HTERT RPE-1 (cell line): ENCODE results near the gene HNRNPA1.
"Not testable (repeated sequence)": the region's sequence is repeated elsewhere in the genome, so short reads cannot be mapped to it uniquely, and the experiment has no call there.

ENCODE experiments used
- in situ Hi-C: fragments of 300-500 bp; cut with MboI; formaldehyde crosslinking; loops from 4 replicates; pipeline ENCODE4 v1.14.3; 2020; ENCODE audit warnings: low sequenced_read_pairs

HNRNPA1 gene

GRCh38 chr12:54296393-54297099 lies 16.0 kb downstream of the HNRNPA1 start:
- in situ Hi-C loops = no loop called here

DNA sequence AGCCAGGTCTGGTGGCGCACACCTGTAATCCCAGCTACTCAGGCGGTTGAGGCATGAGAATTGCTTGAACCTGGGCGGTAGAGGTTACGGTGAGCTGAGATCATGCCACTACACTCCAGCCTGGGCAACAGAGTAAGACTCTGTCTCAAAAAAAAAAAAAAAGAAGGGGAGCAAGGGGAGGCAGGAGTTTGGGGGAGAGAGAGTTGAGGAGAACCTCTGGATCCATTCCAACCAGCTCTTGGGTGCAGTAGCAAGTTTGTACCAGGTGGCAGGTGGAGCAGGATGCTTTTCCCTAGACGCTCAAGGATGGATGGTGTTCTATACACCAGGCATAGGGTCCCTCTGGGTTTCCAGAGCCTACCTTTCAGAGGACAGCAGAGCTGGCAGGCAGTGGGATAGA lies 18.4 kb downstream of the HNRNPA1 start:
- in situ Hi-C loops = no loop called here

DNA sequence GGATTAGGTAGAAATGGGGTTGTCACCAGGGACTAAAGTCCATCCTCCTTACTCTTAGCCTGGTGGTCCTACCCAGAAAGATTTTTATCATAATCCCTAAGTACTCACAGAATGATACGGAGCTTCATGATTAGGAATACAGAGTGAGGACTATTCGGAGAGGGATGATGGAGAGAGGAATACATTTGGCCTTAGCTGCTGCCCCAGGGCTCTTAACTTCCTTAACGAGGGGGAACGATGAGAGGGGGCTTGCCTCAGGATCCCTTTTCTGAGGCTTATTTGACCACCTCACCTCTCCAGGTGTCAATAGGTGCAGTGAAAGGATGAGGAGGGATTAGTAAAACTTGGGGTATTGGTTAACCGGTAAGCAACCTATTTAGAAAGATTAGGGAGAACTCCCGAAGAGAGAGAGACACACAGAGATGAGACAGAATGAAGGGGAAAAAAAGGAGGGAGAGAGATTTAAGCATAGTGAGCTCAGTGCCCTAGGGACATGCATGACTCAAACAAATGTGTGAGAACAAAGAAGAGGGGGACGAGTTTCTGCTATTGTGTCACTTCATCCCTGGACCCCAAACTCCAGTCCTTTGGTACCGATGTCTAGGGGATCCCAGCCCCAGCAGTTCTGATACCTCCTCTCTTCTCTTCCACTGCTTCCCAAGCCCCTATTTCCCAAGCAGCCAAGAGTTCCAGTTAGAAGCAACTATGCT lies 19.1 kb downstream of the HNRNPA1 start:
- in situ Hi-C loops = no loop called here

GRCh38 chr12:54300225-54300731 lies 19.8 kb downstream of the HNRNPA1 start:
- in situ Hi-C loops = no loop called here

DNA sequence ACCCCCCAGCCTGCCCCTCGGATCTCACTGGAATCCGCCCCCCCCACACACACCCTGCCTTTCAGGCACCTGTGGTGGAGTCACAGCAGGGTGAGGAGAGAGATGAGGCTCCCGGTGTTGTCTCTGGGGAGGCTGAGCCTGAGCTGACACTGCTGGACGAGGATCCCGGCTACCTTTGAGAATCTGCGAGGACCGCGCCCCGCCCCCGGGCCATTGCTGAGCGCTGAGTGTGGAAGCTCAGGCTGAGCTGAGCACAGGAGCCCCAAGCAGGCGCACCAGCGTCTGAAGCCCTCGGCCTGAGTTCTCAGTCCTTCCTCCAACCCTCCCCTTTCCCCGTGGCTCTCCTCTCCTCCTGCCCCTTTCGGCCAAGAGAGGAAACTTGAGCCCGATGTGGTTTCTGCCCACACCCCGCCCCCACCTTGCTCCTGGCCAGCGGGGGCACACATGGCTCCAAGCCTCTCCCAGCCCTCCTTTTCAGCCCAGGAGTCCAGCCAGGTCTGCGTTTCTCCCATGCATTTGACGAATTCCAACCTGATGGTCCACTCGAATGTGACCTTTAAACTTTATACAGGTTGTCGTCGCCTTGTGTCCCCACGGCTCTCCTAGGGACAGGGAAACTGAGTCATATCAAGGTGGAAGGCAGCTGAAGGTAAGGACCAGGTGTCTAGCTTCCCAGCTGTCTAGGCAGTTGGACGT lies 20.4 kb downstream of the HNRNPA1 start, which contains the start of gene NFE2:
Gene NFE2, minus strand, starts transcription at position 284 of the 696 bp plus-strand sequence. CDS start 5,767 bp downstream, outside the sequence.
- in situ Hi-C loops = no loop called here

- in situ Hi-C loops = no loop called here
These were observed 21.0 kb downstream of the HNRNPA1 start for GRCh38 chr12:54301428-54302048.

DNA sequence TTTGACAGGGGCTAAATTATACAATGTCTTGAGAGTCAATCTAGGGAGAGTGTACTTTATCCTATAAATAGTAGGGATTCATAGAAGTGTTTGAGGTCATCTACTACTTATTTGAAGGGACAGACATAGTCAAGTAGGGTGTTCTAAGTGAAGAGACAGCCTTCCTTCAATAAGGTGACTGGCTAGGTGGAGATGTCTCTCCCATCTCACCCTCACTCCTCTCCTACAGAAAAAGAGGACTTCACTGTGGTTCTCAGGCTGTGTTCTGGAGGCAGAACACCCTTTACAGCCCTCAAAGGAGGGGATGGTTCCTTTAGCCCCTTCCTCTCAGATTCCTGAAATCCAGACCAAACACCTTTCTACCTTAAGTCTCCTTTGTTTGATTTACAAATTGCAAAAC lies 23.1 kb downstream of the HNRNPA1 start:
- in situ Hi-C loops = no loop called here

DNA sequence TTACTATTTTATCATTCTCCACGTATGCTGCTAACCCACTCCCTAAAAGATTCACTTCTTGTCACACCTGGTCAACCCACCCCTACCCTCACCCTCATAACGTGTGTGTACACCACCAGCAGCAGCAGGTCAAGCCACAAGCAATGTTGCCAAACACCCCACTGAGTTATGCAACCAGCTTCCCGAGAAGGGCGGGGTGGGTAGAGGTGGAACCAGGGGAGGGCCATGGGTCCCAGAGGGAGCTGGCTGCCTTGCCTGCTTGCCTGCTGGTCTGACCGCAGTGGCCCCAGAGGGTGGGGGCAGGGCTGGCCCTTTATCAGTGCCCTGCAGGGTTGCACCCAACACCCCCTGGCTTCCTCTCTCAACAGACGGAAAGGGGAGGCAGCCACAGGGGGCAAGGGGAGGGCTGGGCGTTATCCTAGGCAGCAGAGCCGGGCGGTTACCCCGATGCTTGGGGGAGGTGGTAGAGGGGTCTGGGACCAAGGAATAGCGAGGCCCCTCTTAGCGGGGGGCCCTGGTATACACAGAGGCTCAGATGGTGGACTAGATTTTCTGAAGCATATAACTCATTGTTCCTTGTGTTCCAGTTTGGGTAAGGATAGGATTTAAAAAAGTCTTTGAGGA lies 23.8 kb downstream of the HNRNPA1 start:
- in situ Hi-C loops = no loop called here

DNA sequence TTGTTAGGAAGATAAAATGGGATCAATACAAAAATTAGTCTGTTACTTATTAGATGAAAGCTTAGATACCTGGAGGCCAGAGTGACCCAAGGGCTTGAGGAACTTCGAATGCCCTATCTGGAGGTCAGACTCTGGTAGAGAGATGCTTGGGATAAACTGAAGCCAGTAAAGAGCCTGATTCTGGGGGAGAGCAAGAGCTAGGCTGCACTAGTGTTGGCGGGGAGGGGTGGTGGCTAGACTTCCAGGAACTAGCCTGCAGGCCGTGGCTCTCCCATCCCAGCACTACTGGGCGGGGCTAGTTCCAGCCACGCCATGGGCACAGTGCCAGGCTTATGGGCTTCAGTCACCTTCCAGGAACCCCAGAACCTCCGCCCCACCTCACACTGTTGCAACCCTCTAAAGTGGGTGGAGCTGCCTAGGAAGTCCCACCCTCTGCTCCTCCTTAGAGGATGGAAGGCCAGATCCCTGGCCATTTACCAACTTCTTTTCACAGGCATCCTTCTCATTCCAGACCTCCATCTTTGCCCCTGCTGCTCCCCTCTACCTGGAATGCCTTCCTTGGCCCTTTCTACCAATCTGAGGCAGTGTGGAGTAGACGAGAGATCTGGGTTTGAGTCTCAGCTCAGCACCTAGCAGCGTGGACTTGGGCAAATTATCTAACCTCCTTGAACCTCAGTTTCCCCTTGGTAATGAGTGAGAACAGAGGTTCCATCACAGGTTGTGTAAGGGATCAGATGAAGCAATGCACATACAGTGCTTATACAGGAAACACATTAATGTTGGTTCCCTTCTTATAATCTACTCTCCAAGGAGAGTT lies 26.6 kb downstream of the HNRNPA1 start:
- in situ Hi-C loops = no loop called here

DNA sequence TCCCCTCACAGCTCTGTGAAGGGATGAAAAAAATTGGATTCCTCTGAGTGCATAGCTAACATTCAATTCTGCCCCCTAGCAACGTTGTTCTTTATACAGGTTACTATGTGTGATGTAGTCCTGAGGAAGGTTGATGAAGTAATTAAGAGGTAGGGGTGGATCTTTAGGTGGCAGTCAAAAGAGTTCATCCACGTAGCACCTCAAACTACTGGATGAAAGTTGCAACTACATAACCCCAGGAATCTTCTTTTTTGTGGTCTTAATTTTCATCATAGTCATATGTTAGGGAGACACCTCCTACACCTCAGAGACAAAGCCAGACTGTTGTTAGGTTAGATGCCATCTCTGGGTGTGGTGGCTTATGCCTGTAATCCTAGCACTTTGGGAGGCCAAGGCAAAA lies 30.5 kb downstream of the HNRNPA1 start:
- in situ Hi-C loops = no loop called here

DNA sequence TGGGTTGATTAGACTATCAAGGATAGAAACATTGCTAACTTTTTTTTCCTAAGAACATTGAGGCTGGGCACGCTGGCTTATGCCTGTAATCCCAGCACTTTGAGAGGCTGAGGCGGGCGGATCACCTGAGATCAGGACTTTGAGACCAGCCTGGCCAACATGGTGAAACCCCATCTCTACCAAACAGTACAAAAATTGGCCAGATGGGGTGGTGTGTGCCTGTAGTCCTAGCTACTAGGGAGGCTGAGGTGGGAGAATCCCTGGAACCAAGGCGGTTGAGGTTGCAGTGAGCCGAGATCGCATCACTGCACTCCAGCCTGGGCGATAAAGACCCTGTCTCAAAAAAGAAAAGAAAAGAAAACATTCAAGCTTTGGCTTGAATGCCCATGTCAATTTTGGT lies 31.8 kb downstream of the HNRNPA1 start:
- in situ Hi-C loops = not testable (repeated sequence)

GRCh38 chr12:54321363-54321762 lies 40.8 kb downstream of the HNRNPA1 start:
- in situ Hi-C loops = no loop called here

- in situ Hi-C loops = no loop called here
These were observed 44.3 kb downstream of the HNRNPA1 start, which contains the start of gene COPZ1 for GRCh38 chr12:54324617-54325441. Gene COPZ1 (plus strand): TSS chr12:54325131. CDS start chr12:54325164, 33 bp downstream.

- in situ Hi-C loops = not testable (repeated sequence)
These were observed 45.0 kb downstream of the HNRNPA1 start for GRCh38 chr12:54325442-54326109.

- in situ Hi-C loops = no loop called here
These were observed 48.2 kb downstream of the HNRNPA1 start for GRCh38 chr12:54328595-54329337.

GRCh38 chr12:54329759-54330158 lies 49.2 kb downstream of the HNRNPA1 start:
- in situ Hi-C loops = no loop called here

DNA sequence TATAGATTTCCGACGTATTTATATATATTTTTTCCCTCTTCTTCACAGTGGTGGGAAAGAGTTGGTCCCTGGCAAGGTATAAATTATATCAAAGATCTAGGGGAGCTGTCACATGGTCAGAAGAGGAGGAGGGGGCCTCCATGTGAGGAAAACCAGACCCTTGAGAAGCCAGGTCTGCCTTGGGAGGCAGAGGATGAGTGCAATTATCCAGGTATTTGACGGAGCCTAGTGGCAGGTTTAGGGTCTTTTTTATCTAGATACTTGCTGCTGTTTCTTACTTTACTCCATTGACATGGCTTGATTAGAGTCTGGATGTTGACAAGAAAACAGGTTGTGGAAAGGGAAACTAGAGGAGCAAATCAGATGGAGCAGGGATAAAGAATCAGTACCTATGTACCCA lies 49.9 kb downstream of the HNRNPA1 start:
- in situ Hi-C loops = no loop called here

GRCh38 chr12:54331461-54331860 lies 50.9 kb downstream of the HNRNPA1 start:
- in situ Hi-C loops = no loop called here
